Stomach smooth muscle (tissue), 2 donors: ENCODE measurements around the gene KLHL22.
"Not testable (repeated sequence)": the region's sequence is repeated elsewhere in the genome, so short reads cannot be mapped to it uniquely, and the experiment has no call there.

ENCODE experiments used
- H3K27ac ChIP-seq: one replicate; pipeline ENCODE4 v1.7.0; 2013; ENCODE audit warnings: mild to moderate bottlenecking, low read length, inconsistent platforms
- H3K27me3 ChIP-seq, 2 donors: one replicate each; pipeline ENCODE4 v1.7.0; 2013; ENCODE audit warnings: low read length in 2 of 2; ENCODE audit not compliant: insufficient read depth in 2 of 2, control insufficient read depth in 1 of 2
- H3K36me3 ChIP-seq, 2 donors: one replicate each; pipeline ENCODE4 v1.7.0; 2013; ENCODE audit warnings: low read length in 2 of 2; ENCODE audit not compliant: control insufficient read depth in 2 of 2, insufficient read depth in 2 of 2
- H3K4me1 ChIP-seq: one replicate; pipeline ENCODE4 v1.7.0; 2013; ENCODE audit warnings: low read length; ENCODE audit not compliant: control insufficient read depth, insufficient read depth
- H3K4me3 ChIP-seq, 2 donors: one replicate each; pipeline ENCODE4 v1.7.0; 2013; ENCODE audit warnings: low read length in 2 of 2
- H3K9ac ChIP-seq, 2 donors: one replicate each; pipeline ENCODE4 v1.7.0; 2013; ENCODE audit warnings: low read length in 2 of 2, mild to moderate bottlenecking in 1 of 2
- H3K9me3 ChIP-seq, 2 donors: one replicate each; pipeline ENCODE4 v1.7.0; 2013; ENCODE audit warnings: low read length in 2 of 2; ENCODE audit not compliant: control insufficient read depth in 2 of 2
- donor health status: healthy.
- donor health status: Pancreatic carcinoma.

KLHL22 gene

DNA sequence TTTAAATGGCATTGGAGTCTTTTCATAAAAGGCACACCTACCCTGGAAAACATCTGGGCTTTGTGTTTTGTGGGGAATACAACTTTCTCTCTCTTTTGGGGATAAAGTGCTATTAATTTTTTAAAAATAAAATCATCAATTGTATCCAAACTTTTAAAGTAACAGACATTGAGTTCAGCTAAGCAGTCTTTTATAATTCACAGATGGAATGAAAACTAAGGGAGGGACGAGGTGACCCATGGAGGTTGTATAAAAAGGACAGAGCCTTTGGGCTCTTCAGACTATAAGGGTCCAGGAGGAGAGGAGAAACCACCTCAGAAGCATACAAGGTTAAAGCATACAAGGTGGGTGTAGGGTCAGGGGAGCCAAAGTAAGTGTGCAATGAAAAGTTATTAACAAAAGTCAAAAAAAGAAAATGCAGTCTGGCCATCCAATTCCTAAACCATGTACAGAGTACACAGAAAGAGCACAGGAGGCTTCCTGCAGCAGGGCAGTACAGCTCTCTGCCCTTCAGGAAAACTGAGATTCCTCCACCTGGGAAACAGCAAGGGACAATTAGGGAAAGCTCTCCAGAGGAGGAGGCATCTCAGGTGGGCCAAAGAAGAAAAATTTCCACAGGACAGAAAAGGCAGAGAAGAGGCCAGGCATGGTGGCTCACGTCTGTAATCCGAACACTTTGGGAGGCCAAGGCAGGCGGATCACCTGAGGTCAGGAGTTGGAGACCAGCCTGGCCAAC, 10.5 kb downstream of the KLHL22 start:
- no peak overlapping the region for H3K9ac ChIP-seq
- peaks cover 3 to 16% of the 10 kb centered on the region in 2 donors for H3K36me3 ChIP-seq
- H3K4me3 ChIP-seq = no peak overlapping the region
- no peaks in the 10 kb centered on the region for H3K27me3 ChIP-seq
- no peaks in the 10 kb centered on the region for H3K9me3 ChIP-seq
- H3K27ac ChIP-seq = no peak overlapping the region
- H3K4me1 ChIP-seq = no peaks in the 10 kb centered on the region

DNA sequence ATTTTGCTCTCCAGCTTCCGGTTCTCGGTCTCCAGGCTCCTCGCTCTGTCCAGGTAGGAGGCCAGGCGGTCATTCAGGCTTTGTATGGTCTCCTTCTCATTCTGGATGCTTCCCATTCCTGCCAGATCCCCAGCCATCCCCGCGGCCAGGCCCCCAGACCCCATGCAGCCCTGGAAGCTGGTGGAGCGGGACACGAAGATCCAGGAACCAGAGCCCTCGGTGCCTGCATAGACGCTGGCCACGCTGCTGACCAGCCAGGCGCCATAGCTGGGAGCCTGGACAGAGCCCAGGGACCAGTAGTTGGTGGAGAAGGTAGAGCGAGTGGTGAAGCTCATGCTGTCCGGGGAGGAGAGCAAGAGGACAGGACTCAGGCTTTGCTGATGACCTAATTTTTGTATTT, 11.8 kb downstream of the KLHL22 start:
- no peaks in the 10 kb centered on the region for H3K4me1 ChIP-seq
- H3K27me3 ChIP-seq = no peaks in the 10 kb centered on the region
- no peak overlapping the region for H3K9ac ChIP-seq
- no peaks in the 10 kb centered on the region for H3K9me3 ChIP-seq
- H3K4me3 ChIP-seq = no peak overlapping the region
- H3K36me3 ChIP-seq = peaks cover 3 to 14% of the 10 kb centered on the region in 2 donors
- H3K27ac ChIP-seq = no peak overlapping the region

DNA sequence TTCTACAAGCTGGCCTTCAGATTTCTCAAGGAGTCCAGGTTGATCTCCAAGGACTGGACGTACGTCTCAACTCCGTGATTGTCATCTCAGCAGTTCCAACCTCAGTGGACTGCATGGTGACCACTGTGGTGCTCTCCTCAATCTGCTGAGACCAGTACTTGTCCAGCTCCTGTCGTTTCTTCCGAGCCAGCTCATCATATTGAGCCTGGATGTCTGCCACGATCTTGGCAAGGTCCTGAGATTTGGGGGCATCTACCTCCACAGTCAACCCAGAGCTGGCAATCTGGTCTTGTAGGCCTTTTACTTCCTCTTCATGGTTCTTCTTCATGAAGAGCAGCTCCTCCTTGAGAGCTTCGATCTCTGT, 12.5 kb downstream of the KLHL22 start:
- not testable (repeated sequence) for H3K9me3 ChIP-seq, H3K27ac ChIP-seq, H3K9ac ChIP-seq, H3K36me3 ChIP-seq, H3K27me3 ChIP-seq, H3K4me1 ChIP-seq, H3K4me3 ChIP-seq

DNA sequence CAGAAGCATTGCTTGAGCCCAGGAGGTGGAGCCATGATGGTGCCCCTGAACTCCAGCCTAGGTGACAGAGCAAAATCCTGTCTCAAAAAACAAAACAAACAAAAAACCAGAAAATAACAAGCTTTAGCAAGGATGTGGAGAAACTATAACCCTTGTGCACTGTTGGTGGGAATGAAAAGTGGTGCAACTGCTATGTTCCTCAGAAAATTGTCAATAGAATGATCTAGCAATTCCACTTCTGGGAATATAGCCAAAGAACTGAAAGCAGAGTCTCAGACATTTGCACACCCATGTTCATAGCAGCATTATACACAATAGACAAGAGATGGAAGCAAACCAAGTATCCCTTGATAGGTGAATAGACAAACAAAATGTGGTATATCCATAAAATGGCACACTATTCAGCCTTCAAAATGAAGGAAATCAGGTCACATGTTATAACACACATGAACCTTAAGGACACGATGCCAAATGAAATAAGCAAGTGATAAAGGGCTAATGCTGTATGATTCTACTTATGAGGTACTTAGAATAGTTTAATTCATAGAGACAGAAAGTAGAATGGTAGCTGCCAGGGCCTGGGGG, 15.9 kb downstream of the KLHL22 start:
- Histone ChIP-seq H3K9me3 (no peaks in the 10 kb centered on the region), H3K4me3 (no peak overlapping the region), H3K27ac (no peak overlapping the region), H3K4me1 (no peaks in the 10 kb centered on the region), H3K27me3 (no peaks in the 10 kb centered on the region), H3K9ac (no peak overlapping the region), H3K36me3 (peaks cover 0 to 2% of the 10 kb centered on the region in 2 donors)

DNA sequence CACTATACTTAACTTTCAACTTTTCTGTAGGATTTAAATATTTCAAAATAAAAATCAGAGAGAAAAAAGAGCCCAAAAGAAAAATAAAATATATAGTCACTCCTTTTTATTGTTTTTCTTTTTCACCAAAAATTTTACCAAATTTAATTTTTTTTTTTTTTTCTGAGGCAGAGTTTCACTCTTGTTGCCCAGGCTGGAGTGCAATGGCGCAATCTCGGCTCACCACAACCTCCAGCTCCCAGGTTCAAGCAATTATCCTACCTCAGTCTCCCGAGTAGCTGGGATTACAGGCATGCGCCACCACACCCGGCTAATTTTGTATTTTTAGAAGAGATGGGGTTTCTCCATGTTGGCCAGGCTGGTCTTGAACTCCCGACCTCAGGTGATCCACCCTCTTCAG, 17.5 kb downstream of the KLHL22 start:
- H3K9me3 ChIP-seq, H3K9ac ChIP-seq, H3K27me3 ChIP-seq, H3K4me3 ChIP-seq, H3K36me3 ChIP-seq, H3K27ac ChIP-seq, H3K4me1 ChIP-seq: not testable (repeated sequence)

DNA sequence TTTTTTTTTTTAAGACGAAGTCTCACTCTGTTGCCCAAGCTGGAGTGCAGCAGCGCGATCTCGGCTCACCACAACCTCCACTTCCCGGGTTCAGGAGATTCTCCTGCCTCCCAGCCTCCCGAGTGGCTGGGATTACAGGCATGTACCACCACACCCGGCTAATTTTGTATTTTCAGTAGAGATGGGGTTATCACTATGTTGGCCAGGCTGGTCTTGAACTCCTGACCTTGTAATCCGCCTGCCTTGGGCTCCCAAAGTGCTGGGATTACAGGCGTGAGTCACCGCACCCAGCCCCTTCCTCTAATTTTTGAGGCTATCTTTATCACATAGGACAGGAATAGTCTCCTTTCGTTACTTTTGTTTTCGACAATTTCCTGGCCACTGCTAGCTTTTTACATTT, 20.0 kb downstream of the KLHL22 start:
- H3K27me3 ChIP-seq, H3K4me3 ChIP-seq, H3K9ac ChIP-seq, H3K4me1 ChIP-seq, H3K27ac ChIP-seq, H3K36me3 ChIP-seq, H3K9me3 ChIP-seq: not testable (repeated sequence)

DNA sequence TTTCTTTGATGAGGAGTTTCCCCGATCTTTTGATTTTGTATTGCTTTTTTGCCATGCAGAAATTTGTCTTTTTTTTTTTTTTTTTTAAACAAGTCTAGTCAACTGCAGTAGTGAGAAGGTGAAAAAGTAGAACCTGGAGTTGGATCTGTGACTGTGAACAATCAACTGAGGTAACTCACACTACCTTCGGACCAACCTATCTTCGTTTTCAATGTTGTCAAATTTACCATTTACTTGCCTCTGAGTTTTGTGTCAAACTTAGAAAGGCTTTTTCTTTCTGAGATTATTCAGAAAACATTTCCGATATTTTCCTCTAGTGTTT, 20.5 kb downstream of the KLHL22 start:
- Histone ChIP-seq H3K36me3 (peaks cover 11% of the 10 kb centered on the region in 2 donors), H3K4me3 (no peak overlapping the region), H3K27me3 (no peaks in the 10 kb centered on the region), H3K9me3 (no peaks in the 10 kb centered on the region), H3K4me1 (no peaks in the 10 kb centered on the region), H3K27ac (no peak overlapping the region), H3K9ac (no peak overlapping the region)

DNA sequence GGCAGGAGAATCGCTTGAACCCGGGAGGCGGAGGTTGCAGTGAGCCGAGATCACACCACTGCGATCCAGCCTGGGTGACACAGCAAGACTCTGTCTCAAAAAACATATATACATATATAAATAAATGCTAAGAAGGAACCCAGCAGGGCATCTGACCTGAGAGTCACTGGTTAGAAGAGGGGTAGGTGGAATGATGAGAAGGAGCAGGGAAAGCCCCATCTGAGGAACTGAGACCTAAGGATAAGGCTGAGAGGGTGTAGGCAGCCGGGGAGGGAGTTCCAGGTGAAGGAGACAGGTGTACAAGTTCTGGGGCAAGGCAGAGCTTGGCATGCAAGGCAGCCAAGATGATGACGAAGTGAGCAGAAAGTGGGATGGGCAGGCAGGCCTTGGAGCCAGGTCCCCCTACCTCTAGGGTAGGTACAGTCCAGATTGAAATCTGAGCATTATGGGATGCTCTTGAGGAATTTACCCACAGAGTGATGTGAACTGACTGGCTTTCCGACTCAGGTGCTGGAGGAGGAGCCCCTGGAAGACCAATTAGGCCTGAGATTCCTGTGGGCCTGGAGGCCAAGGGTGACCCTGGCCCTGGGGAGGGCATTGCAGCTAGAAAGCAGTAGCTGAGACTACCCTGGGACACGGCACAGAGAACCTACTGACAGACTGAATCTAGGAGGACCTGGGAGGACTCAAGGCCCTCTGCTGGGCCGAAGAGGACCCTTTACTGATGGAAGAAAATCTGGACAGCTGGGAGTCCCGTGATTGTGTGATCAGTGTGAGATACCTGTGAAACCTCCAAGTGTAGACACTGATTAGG, 22.8 kb downstream of the KLHL22 start:
- H3K27me3 ChIP-seq = no peaks in the 10 kb centered on the region
- peaks cover 11 to 18% of the 10 kb centered on the region in 2 donors for H3K36me3 ChIP-seq
- no peaks in the 10 kb centered on the region for H3K4me1 ChIP-seq
- H3K27ac ChIP-seq = no peak overlapping the region
- no peak overlapping the region for H3K9ac ChIP-seq
- no peaks in the 10 kb centered on the region for H3K9me3 ChIP-seq
- H3K4me3 ChIP-seq = no peak overlapping the region

DNA sequence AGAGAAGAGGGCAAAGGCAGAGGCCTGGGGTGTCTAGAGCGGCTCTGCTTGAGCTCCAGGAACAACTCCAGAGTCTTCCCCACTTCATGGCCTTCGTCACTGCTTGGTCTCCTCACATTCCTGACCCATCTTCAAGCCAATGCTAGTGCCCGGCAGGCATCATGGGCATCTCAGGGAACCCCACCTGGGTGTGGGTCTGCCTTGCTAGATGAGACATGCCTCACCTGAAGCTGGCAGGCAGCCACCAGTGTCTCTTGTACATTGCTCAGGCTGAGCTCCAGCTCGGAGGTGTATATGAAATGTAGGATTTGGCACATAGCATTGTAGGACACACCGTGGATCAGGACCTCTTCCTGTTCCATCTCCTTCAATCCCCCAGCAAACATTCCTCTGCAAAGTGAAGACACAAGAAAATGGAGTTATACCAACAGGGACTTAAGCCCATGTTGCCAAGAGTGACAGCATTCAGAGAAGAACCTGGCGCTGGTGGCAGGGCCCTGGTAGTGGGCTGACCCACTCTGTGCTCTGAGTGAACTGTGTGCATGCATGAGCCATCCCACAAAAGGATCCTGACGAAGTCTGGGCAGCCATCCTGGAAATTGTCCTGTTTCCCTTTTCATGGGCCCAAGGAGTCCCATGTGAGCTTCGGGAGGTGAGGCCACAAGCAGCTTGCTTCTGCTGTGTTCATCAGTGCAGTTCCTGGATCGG, 24.3 kb downstream of the KLHL22 start:
- Histone ChIP-seq H3K9ac (no peak overlapping the region), H3K27ac (no peak overlapping the region), H3K27me3 (no peaks in the 10 kb centered on the region), H3K4me3 (no peak overlapping the region), H3K36me3 (peaks cover 11 to 18% of the 10 kb centered on the region in 2 donors), H3K9me3 (no peaks in the 10 kb centered on the region), H3K4me1 (no peaks in the 10 kb centered on the region)

DNA sequence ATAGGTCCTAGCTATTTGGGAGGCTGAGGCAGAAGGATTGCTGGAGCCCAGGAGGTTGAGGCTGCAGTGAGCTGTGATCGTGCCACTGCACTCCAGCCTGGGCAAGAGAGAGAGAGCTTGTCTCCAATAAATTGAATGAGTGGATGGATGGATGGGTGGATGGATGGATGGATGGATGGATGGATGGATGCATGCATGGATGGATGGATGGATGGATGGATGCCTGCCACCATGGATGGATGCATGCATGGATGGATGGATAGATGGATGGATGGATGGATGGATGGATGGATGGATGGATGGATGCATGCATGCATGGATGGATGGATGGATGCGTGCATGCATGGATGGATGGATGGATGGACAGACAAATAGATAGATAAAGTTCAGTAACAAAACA, 25.1 kb downstream of the KLHL22 start:
- peaks cover 11 to 18% of the 10 kb centered on the region in 2 donors for H3K36me3 ChIP-seq
- not testable (repeated sequence) for H3K4me3 ChIP-seq, H3K4me1 ChIP-seq, H3K27me3 ChIP-seq, H3K27ac ChIP-seq, H3K9ac ChIP-seq, H3K9me3 ChIP-seq
